NK-92 treated with Interleukin-12 subunit alpha and Interleukin-12 subunit beta, amount 100 ng/mL, for 24 hours (cell line): ENCODE results near the gene LZTFL1.

Experiments
- DNase-seq: peaks from one replicate; lab custom pipeline; 2025; lab: John Stamatoyannopoulos, UW

Gene LZTFL1

DNA sequence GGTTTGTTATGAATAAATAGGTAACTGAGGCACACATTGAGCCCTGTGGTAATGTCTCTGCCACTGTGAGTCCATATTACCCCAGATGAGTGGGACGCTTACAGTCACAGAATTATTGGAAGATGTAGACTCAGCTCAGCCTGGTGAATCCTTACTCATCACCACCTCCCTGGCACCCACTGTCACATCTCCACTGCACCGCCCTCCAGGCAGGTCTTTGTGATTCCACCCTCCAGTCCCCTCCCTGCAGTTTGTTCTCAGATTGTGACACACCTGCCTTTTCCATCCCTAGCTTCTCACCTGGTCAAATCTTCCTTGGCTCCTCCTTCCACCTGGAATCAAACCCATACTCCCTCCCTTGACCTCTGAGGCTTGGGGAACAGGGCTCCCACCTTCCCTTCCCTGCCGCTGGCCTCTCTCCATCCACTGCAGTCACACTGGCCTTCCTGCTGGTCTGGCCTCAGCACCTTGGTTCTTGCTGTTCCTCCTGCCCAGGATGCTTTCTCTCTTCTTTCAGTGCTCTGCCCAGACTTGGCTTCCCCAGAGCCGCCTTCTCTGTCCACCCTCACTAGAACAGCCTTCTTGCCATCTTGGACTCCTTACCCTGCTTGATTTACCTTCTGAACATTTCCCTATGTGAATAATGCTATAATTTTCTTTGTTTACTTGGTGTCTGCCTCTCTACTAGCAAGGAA, 55.0 kb downstream of the LZTFL1 start:
- no peak for DNase-seq

DNA sequence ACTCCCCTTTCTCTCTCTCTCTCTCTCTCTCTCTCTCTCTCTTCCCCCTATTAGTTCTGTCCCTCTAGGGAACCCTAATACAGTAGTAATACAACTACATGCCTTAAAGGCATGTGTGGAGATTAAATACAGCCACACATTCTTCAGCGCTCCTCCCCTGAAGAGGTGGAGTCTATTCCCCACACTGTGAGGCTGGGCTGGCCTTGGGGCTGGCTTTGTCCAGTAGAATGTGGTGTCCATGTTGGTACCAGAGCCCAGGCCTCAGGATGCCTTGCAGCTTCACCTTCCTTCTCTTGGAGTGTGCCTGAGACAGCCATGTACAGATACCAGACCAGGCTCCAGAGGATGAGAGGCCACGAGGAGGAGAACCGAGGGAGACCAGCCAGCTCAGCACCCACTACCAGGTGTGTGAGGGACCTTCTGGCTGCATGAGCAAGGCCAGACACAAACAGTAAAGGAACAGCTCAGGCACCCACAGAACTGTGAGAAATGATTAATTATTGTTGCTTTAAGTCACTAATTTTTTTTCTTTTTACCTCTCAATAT, 56.2 kb downstream of the LZTFL1 start:
- DNase-seq = no peak

DNA sequence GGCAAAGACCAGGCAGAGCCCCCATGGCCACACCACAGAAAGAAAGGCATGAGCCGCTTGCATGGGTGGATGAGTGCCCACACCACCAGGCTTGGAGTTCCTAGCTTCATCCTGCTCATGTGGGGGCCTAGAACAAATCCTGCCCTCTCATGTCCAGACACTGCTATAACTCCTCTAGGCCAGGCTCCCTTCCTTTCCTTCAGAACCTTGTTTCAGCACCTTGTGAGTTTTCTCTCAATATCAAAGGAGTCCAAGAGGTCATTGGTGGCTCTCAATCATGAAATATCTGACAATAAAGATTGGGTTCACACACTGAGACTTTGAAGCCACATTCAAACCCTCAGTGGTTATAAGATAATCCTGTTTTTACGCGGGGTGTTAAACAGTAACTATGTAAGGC, 58.3 kb downstream of the LZTFL1 start:
- DNase-seq = no peak

DNA sequence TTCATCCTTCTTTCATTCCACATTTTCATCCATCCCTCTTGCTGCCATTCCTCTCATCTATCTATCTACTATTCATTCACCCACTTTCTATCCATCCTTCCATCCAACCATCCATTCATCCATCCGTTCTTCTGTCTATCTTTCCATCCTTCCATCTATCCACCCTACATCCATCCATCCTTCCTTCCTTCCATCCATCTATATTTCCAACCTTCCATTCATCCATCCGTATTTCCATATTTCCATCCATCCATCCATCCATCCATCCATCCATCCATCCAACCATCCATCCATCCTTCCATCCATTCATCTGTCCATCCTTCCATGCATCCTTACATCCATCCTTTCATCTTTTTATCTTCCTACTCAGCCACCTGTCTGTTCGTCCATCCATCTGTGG, 59.5 kb downstream of the LZTFL1 start:
- no peak for DNase-seq

DNA sequence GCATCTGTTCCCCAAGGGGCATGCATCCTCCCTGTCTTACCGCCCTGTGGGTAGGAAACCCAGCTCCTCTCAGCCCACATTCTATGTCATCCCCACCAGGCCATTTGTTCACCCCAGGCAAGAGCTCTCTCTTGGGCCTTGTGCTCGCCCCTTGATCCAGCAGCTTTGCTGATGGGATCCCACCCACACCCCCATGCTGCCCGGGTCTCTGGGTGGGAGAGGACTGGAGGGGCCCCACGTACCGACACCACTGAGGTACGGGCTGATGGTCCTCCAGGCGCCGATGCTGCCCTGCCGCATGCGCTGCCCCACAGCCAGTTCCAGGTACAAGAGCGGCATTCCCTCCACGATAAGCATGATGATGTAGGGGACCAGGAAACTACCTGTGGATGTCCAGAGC, 60.1 kb downstream of the LZTFL1 start:
- no peak for DNase-seq

DNA sequence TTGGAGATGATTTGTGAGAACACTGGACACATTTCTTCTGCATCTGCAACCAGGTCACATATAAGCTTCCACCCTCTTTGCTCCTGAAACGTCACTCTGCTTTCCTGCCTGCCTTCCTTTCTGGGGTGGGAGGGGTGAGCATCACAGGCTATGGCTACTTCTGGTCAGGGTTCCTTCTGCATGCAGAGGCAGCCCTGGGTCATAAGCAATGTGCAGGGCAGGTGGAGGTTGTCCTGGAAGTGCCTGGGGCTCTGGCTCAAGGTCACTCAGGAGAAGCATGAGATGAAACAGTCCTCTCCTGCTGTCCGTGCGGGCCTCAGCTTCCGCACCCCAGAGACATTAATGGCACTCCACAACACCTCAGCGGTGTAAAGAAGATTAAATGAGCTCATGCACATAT, 60.6 kb downstream of the LZTFL1 start:
- no peak for DNase-seq

DNA sequence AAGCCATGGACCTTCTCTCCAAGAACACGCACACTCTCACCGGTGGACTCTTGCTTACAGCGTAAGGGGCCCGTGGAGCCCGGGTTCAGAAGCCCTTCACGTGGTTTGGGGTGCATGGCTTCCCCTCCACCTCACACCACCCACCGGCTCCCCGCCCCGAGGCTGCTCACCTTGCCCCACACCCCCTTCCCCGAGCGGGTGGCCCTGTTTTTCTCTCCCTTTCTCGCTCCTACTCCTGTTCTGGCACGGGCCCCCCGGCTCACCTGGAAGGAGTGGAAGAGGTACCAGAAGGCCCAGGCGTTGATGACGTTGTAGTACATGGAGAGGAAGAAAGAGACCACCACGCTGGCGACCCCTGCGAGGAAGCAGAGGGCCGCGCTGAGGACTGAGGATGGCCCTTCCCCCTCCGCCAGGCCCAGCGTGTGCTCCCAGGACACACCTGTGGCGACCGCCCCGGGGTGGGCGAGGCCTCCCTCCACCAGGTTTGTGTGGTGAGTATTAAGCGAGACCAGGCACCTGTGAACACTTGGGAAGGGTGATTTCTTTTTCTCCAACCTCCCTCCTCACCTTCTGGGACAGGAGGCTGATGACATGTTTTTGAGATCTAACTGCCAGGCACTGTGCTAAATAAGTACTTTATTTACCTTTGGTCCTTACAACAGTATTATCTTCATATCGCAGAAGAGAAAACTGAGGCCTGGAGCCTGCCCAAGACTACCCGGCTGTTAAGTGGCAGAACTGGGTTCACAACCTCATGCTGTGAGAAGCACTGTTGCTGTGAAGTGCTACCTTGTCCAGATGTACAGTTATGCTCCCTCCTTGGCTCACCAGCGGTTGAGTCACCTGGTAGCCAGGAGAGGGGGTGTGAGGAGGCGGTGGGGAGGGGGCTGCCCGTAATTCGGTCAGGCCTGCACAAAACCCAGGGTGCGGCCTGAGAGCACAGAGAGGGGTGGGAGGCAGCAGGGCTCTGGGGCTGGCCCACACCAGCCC, 61.9 kb downstream of the LZTFL1 start:
- DNase-seq = no peak

DNA sequence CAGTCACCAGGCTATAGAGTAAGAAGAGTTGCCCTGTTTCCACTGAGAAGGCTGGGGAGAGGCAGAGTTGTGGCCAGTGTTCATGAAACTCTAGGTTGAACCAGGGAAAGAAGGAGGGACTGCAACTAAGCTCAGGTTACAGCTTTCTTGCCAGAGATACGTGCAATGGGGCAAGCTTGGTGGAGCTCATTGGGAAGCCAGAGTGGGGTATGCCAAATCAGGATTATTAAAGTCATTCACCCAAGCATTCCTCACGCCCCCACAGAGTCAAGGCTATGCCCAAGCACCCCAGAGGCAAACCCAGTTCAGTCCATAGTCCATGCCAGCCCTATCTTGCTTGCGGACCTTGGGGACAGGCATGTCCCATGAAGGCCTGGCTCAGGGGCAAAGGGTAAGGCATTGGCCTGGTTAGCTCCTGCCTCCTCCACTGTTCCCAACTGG, 63.1 kb downstream of the LZTFL1 start:
- no peak for DNase-seq

DNA sequence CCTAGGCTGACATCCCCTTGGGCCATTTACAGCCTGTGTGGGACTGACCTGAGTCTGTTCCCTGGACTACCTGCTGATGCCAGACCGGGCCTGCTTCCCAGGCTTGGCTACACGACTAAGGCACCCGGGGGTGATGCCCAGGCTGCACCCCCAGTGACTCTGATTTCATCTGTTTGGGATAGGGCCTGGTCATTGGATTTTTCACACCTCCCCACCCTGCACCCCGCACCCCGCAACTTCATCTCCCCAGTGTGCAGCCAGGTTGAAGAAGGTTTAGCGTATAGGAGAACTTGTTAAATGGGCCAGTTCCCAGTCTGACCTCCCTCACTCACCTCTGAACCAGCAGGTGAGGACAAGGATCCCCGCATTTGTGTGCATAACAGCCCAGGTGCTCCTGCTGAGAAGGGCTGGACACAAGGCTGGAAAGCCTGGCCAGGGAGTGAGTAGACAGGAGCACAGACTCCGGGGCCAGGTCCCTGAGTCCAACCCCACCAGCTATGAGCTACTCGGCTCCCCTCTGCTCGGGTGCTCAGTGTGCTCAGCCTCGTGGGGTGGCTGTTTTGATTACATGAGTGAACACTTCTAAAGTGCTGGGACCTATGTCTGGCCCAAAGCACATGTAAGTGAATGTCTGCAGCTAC, 64.1 kb downstream of the LZTFL1 start:
- DNase-seq = no peak

DNA sequence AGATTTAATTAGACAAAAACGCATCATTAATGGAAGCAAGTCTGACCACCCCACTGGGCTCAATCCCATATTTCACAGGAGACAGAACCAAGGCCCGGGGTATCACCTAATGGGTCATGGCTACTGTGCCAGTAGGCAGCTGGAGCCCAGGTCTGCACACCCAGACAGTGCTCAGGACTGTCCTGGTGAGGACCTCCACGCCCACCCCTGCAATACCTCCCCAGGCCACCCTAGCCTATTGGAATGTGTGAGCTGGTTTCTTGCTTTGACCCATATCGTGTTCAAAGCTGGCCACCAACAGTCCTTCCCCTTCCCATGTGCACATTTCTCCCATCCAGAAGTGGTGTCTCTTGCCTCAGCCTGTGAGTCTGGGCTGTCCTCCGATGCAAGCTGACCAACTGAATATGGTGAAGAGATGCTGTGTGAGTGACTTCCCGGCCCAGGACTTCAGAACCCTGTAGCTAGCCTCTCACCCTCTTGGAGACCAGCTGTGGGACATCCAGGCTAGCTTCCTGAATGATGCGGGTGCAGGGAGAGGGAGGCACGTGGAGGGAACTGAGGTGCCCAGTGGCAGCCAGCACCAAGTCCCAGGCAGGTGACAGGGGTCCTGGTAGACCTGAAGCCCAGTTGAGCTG, 64.7 kb downstream of the LZTFL1 start:
- DNase-seq = no peak

DNA sequence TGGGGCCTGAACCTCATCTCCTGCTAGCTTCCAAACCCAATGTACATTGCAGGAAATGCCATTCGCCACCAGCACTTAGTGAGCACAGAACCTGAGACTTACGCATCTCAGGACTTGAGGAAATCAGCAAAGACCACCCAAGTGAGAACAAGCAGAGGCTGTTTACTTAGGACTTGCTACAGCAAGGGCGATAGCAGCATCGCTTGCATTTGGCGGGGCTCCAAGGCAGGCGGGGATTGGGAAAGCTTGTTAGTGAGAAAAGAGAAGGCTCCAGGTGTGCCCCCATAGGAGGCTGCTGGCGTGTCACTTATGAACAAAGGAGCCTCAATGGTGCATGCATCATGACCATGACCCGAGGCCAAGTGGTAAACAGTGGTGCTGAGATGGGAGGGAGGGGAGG, 65.3 kb downstream of the LZTFL1 start:
- DNase-seq = no peak

DNA sequence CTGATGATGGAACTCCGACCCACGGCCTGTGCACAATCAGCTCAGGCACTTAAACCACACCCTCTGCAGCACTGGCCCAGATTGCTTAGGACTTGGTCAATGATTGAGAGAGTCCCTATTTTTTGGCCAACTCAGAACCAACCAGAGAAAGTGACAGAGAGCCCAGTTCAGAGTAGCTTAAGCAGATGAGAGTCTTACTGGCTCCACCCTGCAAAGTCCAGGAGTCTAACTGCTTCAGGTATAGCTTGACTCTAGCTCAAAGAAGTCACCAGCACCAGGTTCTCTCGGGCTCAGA, 65.7 kb downstream of the LZTFL1 start:
- no peak for DNase-seq

DNA sequence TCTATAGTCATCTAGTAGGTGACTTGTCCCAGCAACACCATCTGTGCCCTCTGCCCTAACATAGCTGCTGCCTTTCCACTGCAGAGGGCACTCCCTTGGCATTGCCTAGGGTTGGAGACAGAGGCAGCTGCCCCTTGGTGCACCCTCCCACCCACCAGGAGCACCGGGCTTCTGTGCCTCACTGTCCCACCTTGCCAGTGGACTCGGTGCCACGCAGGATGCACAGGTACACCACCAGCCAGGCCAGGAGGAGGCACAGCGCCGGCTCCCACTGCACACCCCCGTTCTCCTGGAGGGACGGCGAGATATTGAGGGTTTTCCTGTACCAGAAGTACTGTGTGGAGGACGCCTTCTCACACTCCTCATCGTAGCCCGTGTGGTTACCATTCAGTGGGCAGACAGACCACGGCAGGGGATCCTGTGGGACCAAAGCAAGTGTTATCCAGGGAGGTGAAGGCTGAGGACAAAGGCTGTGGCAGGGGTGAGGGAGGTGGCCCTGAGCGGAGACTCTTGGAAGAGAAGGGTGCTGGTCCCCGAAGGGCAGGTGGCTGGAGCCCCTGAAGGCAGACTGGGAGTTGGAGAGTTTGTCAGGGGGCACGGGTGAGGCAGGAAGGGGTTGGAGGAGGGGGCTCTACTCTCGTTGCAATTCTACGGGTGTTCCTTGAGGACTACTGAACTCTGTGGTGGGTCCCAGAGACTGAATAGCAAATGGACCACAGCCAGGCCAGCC, 66.2 kb downstream of the LZTFL1 start:
- no peak for DNase-seq

DNA sequence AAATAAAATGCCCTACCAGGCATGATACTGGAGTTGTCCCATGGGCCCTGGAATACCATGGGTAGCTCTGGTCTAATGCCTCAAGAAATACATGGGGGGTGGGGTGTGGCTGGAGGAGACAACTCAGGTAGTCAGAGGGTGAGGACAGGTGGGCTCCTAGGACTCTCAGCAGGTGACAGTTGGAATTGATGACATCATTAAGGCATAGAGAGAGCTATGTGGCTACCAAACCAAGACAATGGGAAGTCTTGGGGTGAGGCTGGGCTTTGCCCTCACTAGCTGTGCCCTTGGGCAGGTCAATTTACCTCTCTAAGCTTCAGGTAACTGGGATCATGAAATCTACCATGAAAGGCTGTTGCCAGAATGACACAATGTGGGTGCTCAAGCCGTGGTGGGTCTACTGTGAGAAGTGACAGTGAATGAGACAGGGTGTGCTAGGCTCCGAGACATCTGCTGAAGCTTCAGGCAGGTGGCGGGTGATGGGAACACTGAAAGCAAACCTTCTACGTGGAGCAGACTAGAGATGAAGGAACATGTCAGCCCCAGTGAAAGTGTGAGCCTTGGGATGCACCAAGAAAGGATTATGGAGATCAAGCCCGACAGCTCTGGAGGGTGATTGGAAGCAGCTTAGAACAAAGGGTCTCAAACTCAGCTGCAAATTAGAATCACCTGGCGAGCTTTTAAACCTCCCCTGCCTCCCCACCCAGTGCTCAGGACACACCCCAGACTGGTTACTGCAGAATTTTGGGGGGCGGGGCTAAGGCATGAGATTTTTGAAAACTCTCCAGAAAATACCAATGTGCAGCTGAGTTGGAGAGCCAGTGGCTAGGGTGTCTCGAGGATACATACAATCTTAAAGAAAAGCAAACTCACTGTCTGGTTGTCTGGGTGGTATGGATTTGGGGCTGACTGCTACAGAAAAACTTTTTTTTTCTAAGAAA, 67.1 kb downstream of the LZTFL1 start:
- no peak for DNase-seq

DNA sequence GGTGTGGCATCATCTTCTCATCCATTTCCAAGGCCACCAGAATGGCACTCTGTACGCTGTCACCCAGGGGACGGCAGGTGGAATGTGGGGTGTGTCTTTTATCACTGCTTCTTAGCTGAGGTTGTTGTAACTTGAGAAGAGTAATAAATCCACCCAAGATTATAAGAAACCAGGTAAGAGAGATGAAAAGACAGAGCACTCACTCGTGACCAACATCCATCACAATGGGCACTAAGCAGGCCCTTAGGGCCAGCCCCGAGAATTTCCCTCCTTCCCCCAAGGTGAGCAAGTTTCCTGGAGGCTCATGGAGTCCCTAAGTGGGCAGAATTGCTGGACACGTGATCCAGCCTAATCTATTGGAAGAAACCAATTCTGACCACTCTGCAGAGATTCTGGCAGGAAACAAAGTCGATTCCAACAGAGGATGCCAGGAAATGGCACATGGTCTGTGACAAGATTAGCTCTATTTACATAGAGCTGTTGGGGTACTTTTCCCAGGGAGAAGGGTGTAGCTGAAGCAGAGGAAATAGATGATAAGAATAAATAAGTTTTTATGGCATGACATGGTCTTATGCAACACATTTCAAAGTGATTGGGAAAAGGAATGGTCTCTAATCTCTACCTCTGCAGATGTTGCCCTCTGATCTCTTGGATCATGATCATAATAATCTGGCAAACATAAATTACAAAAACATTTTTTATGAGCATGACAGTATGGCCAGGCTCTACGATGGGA, 68.0 kb downstream of the LZTFL1 start:
- no peak for DNase-seq
